Suppressor macrophage treated with lipopolysaccharide for 4 hours (primary cell): ENCODE data around the gene SLC25A1.
"Not testable (repeated sequence)": the region's sequence is repeated elsewhere in the genome, so short reads cannot be mapped to it uniquely, and the experiment has no call there.

Experiments
- DNase-seq: peaks from one replicate; pipeline ENCODE4 v3.0.0-alpha.2; 2020

SLC25A1 gene

GRCh38 chr22:19204640-19205039, 26.1 kb upstream of the SLC25A1 start:
- DNase-seq: no peak

GRCh38 chr22:19203834-19204233, 25.3 kb upstream of the SLC25A1 start:
- DNase-seq: no peak

DNA sequence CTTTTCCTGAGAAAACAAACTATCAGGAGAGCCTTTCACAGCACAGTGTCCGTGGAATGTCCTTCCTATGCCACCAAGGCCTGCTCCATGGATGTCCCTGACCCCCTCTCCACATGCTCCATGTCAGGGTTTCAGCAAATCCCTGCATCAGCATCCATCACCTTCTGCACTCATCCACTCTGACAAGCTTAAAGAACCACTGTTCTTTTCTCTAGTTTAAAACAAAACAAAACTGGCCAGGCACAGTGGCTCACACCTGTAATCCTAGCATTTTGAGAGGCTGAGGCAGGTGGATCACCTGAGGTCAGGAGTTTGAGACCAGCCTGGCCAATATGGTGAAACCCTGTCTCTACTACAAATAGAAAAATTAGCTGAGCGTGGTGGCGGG, 24.3 kb upstream of the SLC25A1 start:
- DNase-seq: not testable (repeated sequence)

- DNase-seq: no peak
Observed at GRCh38 chr22:19201869-19202798, 23.6 kb upstream of the SLC25A1 start.

- DNase-seq: no peak
Observed at GRCh38 chr22:19201130-19201868, 22.8 kb upstream of the SLC25A1 start.

GRCh38 chr22:19199479-19199878, 20.9 kb upstream of the SLC25A1 start:
- DNase-seq: no peak

GRCh38 chr22:19197997-19198865, 19.7 kb upstream of the SLC25A1 start:
- no peak for DNase-seq

DNA sequence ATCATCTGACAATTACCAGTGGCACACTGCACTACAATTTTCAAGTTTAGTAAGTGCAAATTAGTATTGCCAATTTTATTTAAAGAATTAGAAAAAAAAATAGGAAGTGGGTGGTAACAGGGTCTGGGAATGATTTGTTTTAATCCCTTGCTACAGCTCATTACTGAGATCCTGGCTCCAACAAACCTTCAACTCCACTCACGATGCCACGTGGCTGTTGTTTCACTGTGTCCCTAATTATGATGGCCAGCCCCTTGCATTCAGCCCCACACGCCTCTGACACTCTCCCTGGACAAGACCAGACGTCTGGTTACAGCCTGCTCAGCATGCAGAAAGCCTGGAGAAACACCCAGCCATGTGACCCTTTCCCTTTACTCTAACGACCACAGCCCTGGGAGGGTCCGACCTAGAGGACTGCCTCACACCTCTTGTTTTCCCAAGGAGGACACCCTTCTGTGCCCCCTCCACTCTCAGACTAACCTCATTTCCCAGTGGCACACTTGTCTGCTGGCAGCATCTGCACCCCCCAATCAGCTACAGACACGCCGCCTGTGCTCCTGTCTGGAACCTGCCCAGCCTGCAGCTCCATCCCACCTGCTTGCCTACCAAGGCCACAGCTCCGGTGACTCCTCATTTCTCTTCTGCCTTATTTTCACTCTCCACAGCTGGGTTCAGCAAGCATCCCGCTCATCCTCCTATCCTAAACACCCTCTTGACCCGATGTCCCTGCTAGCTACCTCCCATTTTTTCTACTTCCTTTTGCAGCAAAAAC, 18.5 kb upstream of the SLC25A1 start:
- no peak for DNase-seq

- DNase-seq: no peak
Observed at GRCh38 chr22:19195796-19196731, 17.5 kb upstream of the SLC25A1 start.

DNA sequence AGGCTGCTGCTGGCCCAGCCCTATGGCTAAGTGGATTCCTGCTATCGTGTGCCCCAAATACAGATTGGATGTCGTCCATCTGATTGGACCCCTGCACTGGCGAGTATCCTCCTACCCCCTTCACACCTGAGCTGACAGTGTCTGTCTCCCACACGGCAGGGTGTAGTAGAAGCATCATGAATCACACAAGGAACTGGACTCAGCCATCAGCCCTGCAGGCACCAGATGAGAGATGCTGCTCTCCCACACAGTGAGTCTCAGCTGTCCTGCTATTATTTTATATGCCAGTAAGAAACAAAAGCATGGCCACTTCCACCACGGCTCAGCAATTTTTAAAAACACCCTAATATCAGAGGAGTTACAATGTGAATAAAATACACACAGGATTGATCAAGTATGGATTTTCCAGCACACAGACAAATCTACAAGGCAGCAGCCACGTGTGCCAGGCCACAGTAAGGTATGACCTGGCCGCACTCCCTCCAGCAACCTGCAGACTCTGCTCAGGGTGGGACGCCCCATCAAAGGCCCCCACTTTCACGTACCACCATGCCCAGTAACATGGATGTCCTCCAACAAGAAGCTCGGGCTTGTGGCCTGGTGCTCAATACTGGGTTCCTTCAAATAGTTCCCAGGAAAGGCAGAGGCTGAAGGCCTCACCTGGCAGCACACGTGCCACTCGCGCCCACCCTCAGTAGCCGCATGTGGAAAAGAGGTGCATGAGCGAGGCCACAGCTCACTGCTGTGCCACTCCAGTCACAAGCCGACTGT, 16.4 kb upstream of the SLC25A1 start:
- no peak for DNase-seq

- no peak for DNase-seq
Observed at GRCh38 chr22:19193879-19194278, 15.3 kb upstream of the SLC25A1 start.

- DNase-seq: no peak
Observed at GRCh38 chr22:19187716-19188563, 9.4 kb upstream of the SLC25A1 start.

DNA sequence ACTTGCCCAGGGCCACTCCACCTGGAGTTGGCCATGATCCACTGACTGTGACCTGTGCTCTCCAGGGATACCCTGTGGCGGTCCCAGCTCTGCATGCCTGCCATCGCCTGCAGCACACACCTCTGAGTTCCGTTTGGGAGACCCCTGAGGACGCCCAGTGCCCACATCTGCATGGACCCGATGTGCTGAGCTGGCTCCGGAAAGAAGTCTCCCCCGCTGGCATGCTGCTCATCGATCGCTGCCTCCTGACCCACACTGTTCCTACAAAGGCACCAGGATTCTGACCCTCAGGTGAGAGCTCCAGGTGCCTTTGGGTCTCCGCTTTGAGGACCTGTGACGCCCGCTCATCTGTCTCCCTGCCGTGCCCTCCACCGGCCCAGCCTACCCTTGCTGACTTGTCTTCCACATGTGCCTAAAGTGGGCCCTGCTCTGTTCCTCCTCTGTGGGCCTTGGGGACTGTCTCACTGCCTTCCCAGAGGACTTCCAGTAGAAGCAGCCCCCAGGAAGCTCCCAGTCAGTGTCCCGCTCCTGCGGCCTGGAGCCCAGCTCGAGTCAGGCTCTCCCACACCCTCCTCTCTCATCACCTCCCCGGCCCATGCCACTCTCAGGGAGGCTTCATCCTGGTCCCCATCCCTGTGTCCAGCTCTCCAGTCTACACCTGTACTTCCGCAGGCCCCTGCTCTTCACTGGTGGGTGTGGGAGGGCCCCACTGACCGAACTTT, 5.9 kb upstream of the SLC25A1 start:
- no peak for DNase-seq

- no peak for DNase-seq
Observed at GRCh38 chr22:19183216-19183615, 4.7 kb upstream of the SLC25A1 start.

DNA sequence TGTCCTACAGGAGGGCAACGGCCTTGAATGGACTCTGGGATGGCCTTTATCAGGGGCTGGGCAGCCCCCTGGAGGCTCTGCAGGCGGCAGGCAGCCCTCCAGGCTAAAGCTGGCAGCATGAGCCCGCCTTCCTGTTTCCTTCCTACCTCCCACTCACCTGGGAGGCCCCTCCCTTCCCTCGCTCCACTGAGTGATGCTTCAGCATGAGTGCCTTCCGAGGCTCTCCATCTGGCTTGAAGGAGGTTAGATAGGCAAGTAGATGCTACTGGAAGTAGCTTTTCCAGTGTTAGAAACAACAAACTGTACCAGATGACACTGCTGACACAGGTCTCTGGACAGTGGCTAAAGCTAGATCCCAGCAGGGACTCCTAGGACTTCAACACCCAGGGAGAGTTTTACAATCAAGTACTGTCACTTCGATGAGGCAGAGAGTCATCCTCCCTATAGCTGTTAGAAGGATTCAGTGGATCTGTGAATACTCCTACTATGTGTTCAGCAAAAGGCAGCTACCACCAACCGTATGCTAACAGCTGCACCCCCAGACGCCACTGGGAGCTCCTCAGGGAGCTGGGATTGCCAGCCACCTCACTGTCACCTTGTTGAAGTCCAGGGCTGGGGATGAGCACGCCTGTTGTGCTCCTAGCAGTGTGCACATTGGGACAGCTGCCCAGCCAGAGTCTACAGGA, 4.1 kb upstream of the SLC25A1 start:
- no peak for DNase-seq

GRCh38 chr22:19181786-19182471, 3.4 kb upstream of the SLC25A1 start:
- no peak for DNase-seq

GRCh38 chr22:19180740-19181410, 2.3 kb upstream of the SLC25A1 start:
- no peak for DNase-seq
